IMR-90 (cell line): ENCODE measurements around the gene RALGPS1. TPM values are rescaled to one million over a fixed set of nuclear protein-coding genes. Genes with fewer than 3 reads are reported as not detected.
A peak's percentile ranks its signal among the peaks of the same experiment; 100 is the strongest.

ENCODE experiments used
- ATAC-seq: fragments of 200-7000 bp; cut with Tn5 transposase; 2 replicates; pipeline ENCODE4 v1.9.1; 2020; ENCODE audit warnings: low read depth, mild to moderate bottlenecking, moderate library complexity
- BruUV-seq: library from RNA; stranded (reverse); fragments of 400-500 nt; replicated peaks from 2 replicates; lab custom pipeline; 2021; lab: Mats Ljungman, UMichigan
- CTCF ChIA-PET: fragments of 300-600 bp; formaldehyde crosslinking; extraction: SDS; loops from one replicate; lab custom pipeline; 2021; ENCODE audit warnings: antibody characterized with exemption; lab: Yijun Ruan, JAX
- POLR2A ChIA-PET: fragments of 300-600 bp; sonication (Branson Sonifier 250); formaldehyde crosslinking; loops from one replicate; lab custom pipeline; 2022; ENCODE audit warnings: antibody characterized with exemption; ENCODE audit not compliant: unreplicated experiment; lab: Charles Lee
- DNase-seq: peaks from one replicate; pipeline ENCODE4 v3.0.0; 2013
- H2AFZ ChIP-seq: replicated peaks from 2 replicates; pipeline ENCODE3; 2013; ENCODE audit warnings: low read length, mild to moderate bottlenecking; ENCODE audit not compliant: poor library complexity
- H2AK5ac ChIP-seq: 2 replicates; pipeline ENCODE4 v1.6.1; 2013; ENCODE audit warnings: low read depth, low read length, inconsistent platforms
- H2AK9ac ChIP-seq: replicated peaks from 2 replicates; pipeline ENCODE3; 2013; ENCODE audit warnings: mild to moderate bottlenecking, low read depth, low read length, moderate library complexity; ENCODE audit not compliant: poor library complexity
- H2BK120ac ChIP-seq: 2 replicates; pipeline ENCODE4 v1.6.1; 2013; ENCODE audit warnings: low read depth, low read length, inconsistent platforms
- H2BK15ac ChIP-seq: 3 replicates; pipeline ENCODE4 v1.6.1; 2013; ENCODE audit warnings: low read depth, low read length, inconsistent platforms
- H2BK20ac ChIP-seq: 2 replicates; pipeline ENCODE4 v1.6.1; 2013; ENCODE audit warnings: low read depth, mild to moderate bottlenecking, inconsistent platforms, low read length, moderate library complexity
- H2BK5ac ChIP-seq: 2 replicates; pipeline ENCODE4 v1.6.1; 2013; ENCODE audit warnings: mild to moderate bottlenecking, low read depth, low read length, inconsistent platforms; ENCODE audit not compliant: poor library complexity, severe bottlenecking
- H3K14ac ChIP-seq: replicated peaks from 2 replicates; pipeline ENCODE4 v1.6.1; 2013; ENCODE audit warnings: low read depth, low read length, inconsistent platforms
- H3K18ac ChIP-seq: 2 replicates; pipeline ENCODE4 v1.6.1; 2013; ENCODE audit warnings: low read depth, low read length, control low read depth
- H3K23ac ChIP-seq: 2 replicates; pipeline ENCODE4 v1.6.1; 2013; ENCODE audit warnings: low read depth, low read length, inconsistent platforms
- H3K27ac ChIP-seq: 2 replicates; pipeline ENCODE4 v1.5.1; 2013; ENCODE audit warnings: mild to moderate bottlenecking, control low read depth, low read length; ENCODE audit not compliant: insufficient read depth
- H3K27me3 ChIP-seq: 2 replicates; pipeline ENCODE4 v1.6.1; 2013; ENCODE audit warnings: low read length; ENCODE audit not compliant: control insufficient read depth, insufficient read depth
- H3K36me3 ChIP-seq: 2 replicates; pipeline ENCODE4 v1.6.1; 2013; ENCODE audit warnings: low read length, mixed read lengths; ENCODE audit not compliant: control insufficient read depth, insufficient read depth
- H3K4ac ChIP-seq: 2 replicates; pipeline ENCODE4 v1.6.1; 2013; ENCODE audit warnings: low read depth, low read length, inconsistent platforms
- H3K4me1 ChIP-seq: 2 replicates; pipeline ENCODE4 v1.6.1; 2013; ENCODE audit warnings: low read length, mixed read lengths; ENCODE audit not compliant: control insufficient read depth, insufficient read depth
- H3K4me2 ChIP-seq: 2 replicates; pipeline ENCODE4 v1.6.1; 2013; ENCODE audit warnings: low read depth, mild to moderate bottlenecking, control low read depth, low read length, moderate library complexity
- H3K4me3 ChIP-seq: 2 replicates; pipeline ENCODE4 v1.5.1; 2013; ENCODE audit warnings: low read depth, mild to moderate bottlenecking, control low read depth, low read length, moderate library complexity; ENCODE audit not compliant: insufficient read depth
- H3K56ac ChIP-seq: 2 replicates; pipeline ENCODE4 v1.6.1; 2013; ENCODE audit warnings: low read length, inconsistent platforms; ENCODE audit not compliant: insufficient read depth; ENCODE audit errors: extremely low read depth
- H3K79me1 ChIP-seq, 2 experiments: 2 replicates each; pipeline ENCODE4 v1.6.1; 2013; ENCODE audit warnings: low read length in 2 of 2, inconsistent platforms in 1 of 2, low read depth in 1 of 2
- H3K9ac ChIP-seq: 2 replicates; pipeline ENCODE4 v1.6.1; 2013; ENCODE audit warnings: low read depth, low read length, control low read depth
- H3K9me1 ChIP-seq: 2 replicates; pipeline ENCODE4 v1.6.1; 2013; ENCODE audit warnings: low read length, inconsistent platforms; ENCODE audit not compliant: insufficient read depth
- H3K9me3 ChIP-seq: 2 replicates; pipeline ENCODE4 v1.6.1; 2013; ENCODE audit warnings: low read length; ENCODE audit not compliant: control insufficient read depth, insufficient read depth
- H4K20me1 ChIP-seq: 2 replicates; pipeline ENCODE4 v1.6.1; 2013; ENCODE audit warnings: low read length, inconsistent platforms; ENCODE audit not compliant: insufficient read depth
- H4K5ac ChIP-seq: 2 replicates; pipeline ENCODE4 v1.6.1; 2013; ENCODE audit warnings: mild to moderate bottlenecking, low read depth, low read length, control low read depth
- H4K8ac ChIP-seq, 2 experiments: 2 replicates each; pipeline ENCODE4 v1.6.1; 2013; ENCODE audit warnings: low read depth in 2 of 2, low read length in 2 of 2, control low read depth in 1 of 2, inconsistent platforms in 1 of 2
- H4K91ac ChIP-seq: 2 replicates; pipeline ENCODE4 v1.6.1; 2013; ENCODE audit warnings: low read depth, low read length, inconsistent platforms; ENCODE audit not compliant: insufficient read depth
- CEBPB ChIP-seq: IDR thresholded peaks from 2 replicates; pipeline ENCODE4 v1.6.1; 2012; ENCODE audit warnings: low read depth, low read length, improper control_type of control experiment
- CHD1 ChIP-seq: IDR thresholded peaks from 2 replicates; pipeline ENCODE4 v1.6.1; 2012; ENCODE audit warnings: low read depth, low read length, improper control_type of control experiment
- FOS ChIP-seq: fragments of 150-350 bp; IDR thresholded peaks from 2 replicates; pipeline ENCODE4 v1.6.1; 2016; ENCODE audit warnings: low read depth, low read length
- NFE2L2 ChIP-seq: fragments of 150-350 bp; IDR thresholded peaks from 2 replicates; pipeline ENCODE4 v1.6.1; 2016; ENCODE audit warnings: low read depth, mild to moderate bottlenecking, low read length
- RAD21 ChIP-seq: IDR thresholded peaks from 2 replicates; pipeline ENCODE4 v1.6.1; 2012; ENCODE audit warnings: low read length, improper control_type of control experiment
- RCOR1 ChIP-seq: IDR thresholded peaks from 2 replicates; pipeline ENCODE4 v1.6.1; 2012; ENCODE audit warnings: mild to moderate bottlenecking, low read length, improper control_type of control experiment; ENCODE audit not compliant: insufficient replicate concordance
- SMC3 ChIP-seq: fragments of 150-350 bp; IDR thresholded peaks from 2 replicates; pipeline ENCODE4 v1.6.1; 2016; ENCODE audit warnings: low read depth, mild to moderate bottlenecking, antibody characterized with exemption, low read length, moderate library complexity
- WGBS, 2 experiments: methylation state at CpG; one replicate each; pipeline versions ENCODE4 v1.1.5 to v1.1.7; 2013; ENCODE audit warnings: missing lambda C conversion rate in 2 of 2; ENCODE audit not compliant: insufficient read length in 1 of 2; ENCODE audit errors: extremely low coverage in 2 of 2; 5-methylcytosine and 5-hydroxymethylcytosine counted together
- dilution Hi-C: fragments of 300-500 bp; cut with HindIII; formaldehyde crosslinking; loops from one replicate; pipeline ENCODE4 v1.14.3; 2018; ENCODE audit warnings: low sequenced_read_pairs; ENCODE audit not compliant: unreplicated experiment
- in situ Hi-C: fragments of 300-500 bp; cut with MboI; formaldehyde crosslinking; loops from 3 replicates; pipeline ENCODE4 v1.14.3; 2019; ENCODE audit warnings: low sequenced_read_pairs, inconsistent platforms, mixed read lengths
- intact Hi-C: fragments of 100-400 bp; cut with micrococcal nuclease; formaldehyde crosslinking; loops from 2 replicates; pipeline ENCODE4 v1.10.0; 2022
- polyA plus RNA-seq, 3 experiments: library from polyadenylated mRNA; depleted of rRNA; stranded (reverse); fragments of >200 nt; gene quantifications; 2 replicates each; pipeline ENCODE4 v1.2.3, GENCODE V29; 2012; ENCODE audit warnings: low replicate concordance in 1 of 3
- total RNA-seq: library from RNA; depleted of rRNA; stranded (reverse); fragments of >200 nt; gene quantifications from 2 replicates; pipeline ENCODE4 v1.2.3, GENCODE V29; 2012

Gene RALGPS1
- total and polyA plus RNA-seq, 2 of the 4 experiments (the other 2 are of a cell fraction), result 0.90 to 2.8 TPM

- no peak overlapping the region for H3K4me2 ChIP-seq
- no peaks in the 10 kb centered on the region for H3K27me3 ChIP-seq
- no peak overlapping the region for H3K14ac ChIP-seq
- H3K56ac ChIP-seq, result no peak overlapping the region
- H3K4me3 ChIP-seq, result no peak overlapping the region
- H2AK5ac ChIP-seq, result peak overlapping the region; percentile 93
- DNase-seq (no peak), ATAC-seq (no peak)
- no peak overlapping the region for H4K8ac ChIP-seq
- H3K4ac ChIP-seq, result peak overlapping the region; percentile 15; the same call in 1 of the 2 replicates
- H3K36me3 ChIP-seq, result peaks cover 3% of the 10 kb centered on the region; the same call in 1 of the 2 replicates
- H2BK120ac ChIP-seq, result peak overlapping the region; percentile 66
- 0 out of 2 replicates have a peak overlapping the region, but pooled peaks have one; percentile 17 for H3K23ac ChIP-seq
- dilution Hi-C loops, result no loop called here
- peaks cover 11% of the 10 kb centered on the region for H4K20me1 ChIP-seq
- peaks cover 32% of the 10 kb centered on the region for H3K4me1 ChIP-seq
- H3K18ac ChIP-seq, result no peak overlapping the region
- H4K91ac ChIP-seq, result 0 out of 2 replicates have a peak overlapping the region, but pooled peaks have one; percentile 16
- no peak overlapping the region for H4K5ac ChIP-seq
- H3K79me1 ChIP-seq, result peaks cover 15 to 23% of the 10 kb centered on the region in 2 experiments
- H3K9me3 ChIP-seq, result no peaks in the 10 kb centered on the region
- no peak overlapping the region for H3K9ac ChIP-seq
- peaks cover 28% of the 10 kb centered on the region for H3K9me1 ChIP-seq
- no peak overlapping the region for H2BK5ac ChIP-seq
- ChIA-PET POLR2A (no interaction called here), CTCF (no interaction called here)
- H3K27ac ChIP-seq, result no peak overlapping the region
- in situ Hi-C loops, result loop anchor here (5.0 kb wide), 1 partner anchor 63 kb away; no protein-coding TSS in a partner anchor
- TF ChIP-seq RCOR1 (no peak), RAD21 (no peak), FOS (no peak), CEBPB (no peak), SMC3 (no peak), NFE2L2 (no peak), CHD1 (no peak)
- intact Hi-C loops, result no loop called here
- H2BK20ac ChIP-seq, result peak overlapping the region; percentile 52; the same call in 1 of the 2 replicates
- H2BK15ac ChIP-seq, result peak overlapping the region; percentile 72; the same call in 2 of the 3 replicates
- no peak overlapping the region for H2AFZ ChIP-seq
- no CpG with 5 or more reads among the region's 2 CpGs for WGBS, 2 experiments
- no TSS peak for BruUV-seq
- H2AK9ac ChIP-seq, result no peak overlapping the region
Measured at GRCh38 chr9:127124792-127125191, 210.2 kb downstream of the RALGPS1 start.
